HepG2 (cell line): ENCODE data around the gene GAS2. TPM values are rescaled to one million over a fixed set of nuclear protein-coding genes. Genes with fewer than 3 reads are reported as not detected.

ENCODE experiments used
- ATAC-seq: fragments of 200-7000 bp; cut with Tn5 transposase; 3 replicates; pipeline ENCODE4 v1.9.1; 2020; ENCODE audit warnings: mild to moderate bottlenecking, moderate library complexity
- BruUV-seq: library from RNA; stranded (reverse); fragments of 400-500 nt; replicated peaks from 2 replicates; lab custom pipeline; 2021; lab: Mats Ljungman, UMichigan
- CTCF ChIA-PET: fragments of 300-600 bp; formaldehyde crosslinking; extraction: SDS; loops from one replicate; lab custom pipeline; 2021; ENCODE audit warnings: low total read pairs, inconsistent platforms, low intra/inter-chr PET ratio; lab: Yijun Ruan, JAX
- POLR2A ChIA-PET: fragments of 350-600 bp; sonication (Branson Sonifier 250); formaldehyde crosslinking; loops from one replicate; lab custom pipeline; 2020; ENCODE audit warnings: antibody characterized with exemption, inconsistent platforms; lab: Yijun Ruan, JAX
- DNase-seq: peaks from one replicate; pipeline ENCODE4 v3.0.0-alpha.2; 2015; ENCODE audit warnings: low spot score
- FAIRE-seq: peaks from 3 replicates; lab custom pipeline; 2011; peaks lifted over from hg19 to GRCh38; lab: Jason Lieb, UNC
- H2AFZ ChIP-seq: one replicate; pipeline ENCODE4 v1.6.1; 2011; ENCODE audit warnings: low read length, inconsistent platforms
- H3K27ac ChIP-seq: fragments of 300-600 bp; 3 replicates; pipeline ENCODE4 v1.8.0; 2011; ENCODE audit warnings: mixed run types, mild to moderate bottlenecking, mixed read lengths, low read length, inconsistent platforms; ENCODE audit not compliant: insufficient read depth; ENCODE audit errors: extremely low read length
- H3K27me3 ChIP-seq, 2 experiments: fragments of 200-600 bp in 1 of 2; 2 replicates in 1 of 2; 3 replicates in 1 of 2; pipeline versions ENCODE4 v1.6.0 to v1.8.0; 2011; ENCODE audit warnings: low read length in 2 of 2, mild to moderate bottlenecking in 2 of 2, moderate library complexity in 2 of 2, inconsistent platforms in 1 of 2; ENCODE audit not compliant: insufficient read depth in 2 of 2, control insufficient read depth in 1 of 2
- H3K36me3 ChIP-seq, 2 experiments: fragments of 200-600 bp in 1 of 2; replicated peaks in 1 of 2; 2 replicates in 1 of 2; 3 replicates in 1 of 2; pipeline versions ENCODE4 v1.5.1 to v1.8.0; 2011; ENCODE audit warnings: low read length in 2 of 2, inconsistent platforms in 1 of 2; ENCODE audit not compliant: insufficient read depth in 2 of 2, control insufficient read depth in 1 of 2
- H3K4me1 ChIP-seq: 2 replicates; pipeline ENCODE4 v1.5.1; 2012; ENCODE audit warnings: low read length, inconsistent platforms; ENCODE audit not compliant: insufficient read depth
- H3K4me2 ChIP-seq: 2 replicates; pipeline ENCODE4 v1.6.0; 2011; ENCODE audit warnings: low read depth, low read length, inconsistent platforms
- H3K4me3 ChIP-seq, 3 experiments: fragments of 200-600 bp in 1 of 3; sonication (generic), shearing (Covaris generic) in 1 of 3; replicated peaks in 1 of 3; 2 replicates each; pipeline ENCODE4 v1.5.1; 2011 to 2016; ENCODE audit warnings: low read length in 3 of 3, inconsistent platforms in 2 of 3, low read depth in 2 of 3, mild to moderate bottlenecking in 2 of 3, control low read depth in 1 of 3, mixed read lengths in 1 of 3; ENCODE audit not compliant: insufficient read depth in 1 of 3
- H3K79me2 ChIP-seq: one replicate; pipeline ENCODE4 v1.6.1; 2011; ENCODE audit warnings: low read length, inconsistent platforms; ENCODE audit not compliant: insufficient read depth
- H3K9ac ChIP-seq: 2 replicates; pipeline ENCODE4 v1.6.0; 2011; ENCODE audit warnings: mild to moderate bottlenecking, low read depth, low read length, inconsistent platforms; ENCODE audit not compliant: insufficient read depth
- H3K9me3 ChIP-seq: 2 replicates; pipeline ENCODE4 v1.5.1; 2012; ENCODE audit warnings: mild to moderate bottlenecking, low read length
- H4K20me1 ChIP-seq: 2 replicates; pipeline ENCODE4 v1.6.0; 2011; ENCODE audit warnings: inconsistent platforms, mild to moderate bottlenecking, low read length, moderate library complexity; ENCODE audit not compliant: insufficient read depth
- ETV6 ChIP-seq: sonication (generic); formaldehyde crosslinking; conservative IDR thresholded peaks from 2 replicates; pipeline ENCODE4 v1.4.0; 2020; ENCODE audit warnings: missing genetic modification reagents
- FOXM1 ChIP-seq: sonication (generic); formaldehyde crosslinking; IDR thresholded peaks from 2 replicates; pipeline ENCODE4 v1.5.0; 2020; ENCODE audit warnings: missing genetic modification reagents
- NBN ChIP-seq: fragments of 450-650 bp; conservative IDR thresholded peaks from 2 replicates; pipeline ENCODE4 v1.6.1; 2017
- ZFP62 ChIP-seq: sonication (generic); formaldehyde crosslinking; IDR thresholded peaks from 2 replicates; pipeline ENCODE4 v1.4.0; 2020; ENCODE audit warnings: missing genetic modification reagents
- ZNF24 ChIP-seq: fragments of 450-650 bp; IDR thresholded peaks from 2 replicates; pipeline ENCODE4 v1.6.1; 2017; ENCODE audit warnings: antibody characterized with exemption, mild to moderate bottlenecking
- ZNF350 ChIP-seq: sonication (generic); formaldehyde crosslinking; IDR thresholded peaks from 2 replicates; pipeline ENCODE4 v1.4.0; 2020; ENCODE audit warnings: mild to moderate bottlenecking, low read depth, missing genetic modification reagents, borderline replicate concordance
- ZNF547 ChIP-seq: sonication (generic); formaldehyde crosslinking; IDR thresholded peaks from 2 replicates; pipeline ENCODE4 v1.5.1; 2020; ENCODE audit warnings: mild to moderate bottlenecking, missing genetic modification reagents
- ZNF614 ChIP-seq: IDR thresholded peaks from 2 replicates; pipeline ENCODE4 v1.6.1; 2018; ENCODE audit warnings: missing biosample characterization, missing genetic modification reagents, inconsistent platforms, borderline replicate concordance
- WGBS: methylation state at CpG from one replicate; pipeline ENCODE4 v1.1.6; 2017; ENCODE audit warnings: low lambda C conversion rate; 5-methylcytosine and 5-hydroxymethylcytosine counted together
- in situ Hi-C: cut with HindIII; loops from 2 replicates; pipeline ENCODE4 v1.10.0; 2017; ENCODE audit warnings: low pct_unique_long_range_greater_than_20kb; ENCODE audit not compliant: extremely low pct_ligation_motif_present
- intact Hi-C: fragments of 100-400 bp; cut with micrococcal nuclease; formaldehyde crosslinking; loops from one replicate; pipeline ENCODE4 v1.10.0; 2022; ENCODE audit not compliant: unreplicated experiment
- polyA plus RNA-seq, 8 experiments: library from polyadenylated mRNA; depleted of rRNA in 3 of 8; stranded (reverse) in 7 of 8; unstranded in 1 of 8; fragments of >200 nt; fragmentation: Illumina TruSeq in 4 of 8; extraction: Trizol in 4 of 8; gene quantifications; 2 replicates each; pipeline versions ENCODE4 v1.2.1 to v1.2.3, GENCODE V29; 2011 to 2016; ENCODE audit warnings: low read depth in 4 of 8, missing spikeins in 1 of 8, mixed read lengths in 1 of 8; ENCODE audit not compliant: insufficient read depth in 1 of 8
- total RNA-seq, 5 experiments: library from RNA; depleted of rRNA; stranded (reverse); fragments of >200 nt; fragmentation: Illumina TruSeq; extraction: Trizol; gene quantifications; 2 replicates each; pipeline ENCODE4 v1.2.3, GENCODE V29; 2016; ENCODE audit warnings: low read depth in 1 of 5
- TF ChIP-seq, protein P1 (sequence below): sonication (generic); formaldehyde crosslinking; conservative IDR thresholded peaks from 2 replicates; pipeline ENCODE4 v1.5.0; 2020; ENCODE audit warnings: missing genetic modification reagents
- TF ChIP-seq, protein P2 (sequence below), 2 experiments: fragments of 450-650 bp in 1 of 2; sonication (generic) in 1 of 2; formaldehyde crosslinking; IDR thresholded peaks; 2 replicates each; pipeline versions ENCODE4 v1.5.0 to v1.8.0; 2020 to 2022; ENCODE audit warnings: mild to moderate bottlenecking in 1 of 2, missing genetic modification reagents in 1 of 2
- TF ChIP-seq, protein P3 (sequence below): sonication (generic); formaldehyde crosslinking; IDR thresholded peaks from 2 replicates; pipeline ENCODE4 v1.4.0; 2020; ENCODE audit warnings: missing genetic modification reagents

GAS2 gene
- total and polyA plus RNA-seq, 2 of the 13 experiments (the other 11 are each of a cell fraction or from before 2014, with no cell fraction given) = 26.0 to 85.1 TPM

GRCh38 chr11:22640862-22641261 lies 25.5 kb upstream of the GAS2 start:
- Histone ChIP-seq H3K27ac (no peak overlapping the region), H3K4me3 (no peak overlapping the region), H3K9ac (no peak overlapping the region)
- FAIRE-seq = no peak
- in situ Hi-C loops = no loop called here
- TF ChIP-seq ZNF547 (CRISPR knock-in tag) (no peak), NBN (no peak), ETV6 (CRISPR knock-in tag) (no peak), ZNF24 (no peak), ZFP62 (no peak), ZNF350 (CRISPR knock-in tag) (no peak), ZNF614 (CRISPR knock-in tag) (no peak), FOXM1 (CRISPR knock-in tag) (no peak)
- TF ChIP-seq, protein P1, sequence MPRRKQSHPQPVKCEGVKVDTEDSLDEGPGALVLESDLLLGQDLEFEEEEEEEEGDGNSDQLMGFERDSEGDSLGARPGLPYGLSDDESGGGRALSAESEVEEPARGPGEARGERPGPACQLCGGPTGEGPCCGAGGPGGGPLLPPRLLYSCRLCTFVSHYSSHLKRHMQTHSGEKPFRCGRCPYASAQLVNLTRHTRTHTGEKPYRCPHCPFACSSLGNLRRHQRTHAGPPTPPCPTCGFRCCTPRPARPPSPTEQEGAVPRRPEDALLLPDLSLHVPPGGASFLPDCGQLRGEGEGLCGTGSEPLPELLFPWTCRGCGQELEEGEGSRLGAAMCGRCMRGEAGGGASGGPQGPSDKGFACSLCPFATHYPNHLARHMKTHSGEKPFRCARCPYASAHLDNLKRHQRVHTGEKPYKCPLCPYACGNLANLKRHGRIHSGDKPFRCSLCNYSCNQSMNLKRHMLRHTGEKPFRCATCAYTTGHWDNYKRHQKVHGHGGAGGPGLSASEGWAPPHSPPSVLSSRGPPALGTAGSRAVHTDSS (CRISPR knock-in tag) = no peak
- TF ChIP-seq, protein P2, sequence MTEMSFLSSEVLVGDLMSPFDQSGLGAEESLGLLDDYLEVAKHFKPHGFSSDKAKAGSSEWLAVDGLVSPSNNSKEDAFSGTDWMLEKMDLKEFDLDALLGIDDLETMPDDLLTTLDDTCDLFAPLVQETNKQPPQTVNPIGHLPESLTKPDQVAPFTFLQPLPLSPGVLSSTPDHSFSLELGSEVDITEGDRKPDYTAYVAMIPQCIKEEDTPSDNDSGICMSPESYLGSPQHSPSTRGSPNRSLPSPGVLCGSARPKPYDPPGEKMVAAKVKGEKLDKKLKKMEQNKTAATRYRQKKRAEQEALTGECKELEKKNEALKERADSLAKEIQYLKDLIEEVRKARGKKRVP (CRISPR knock-in tag; IDR thresholded peaks at IDR 0.05) = no peak
- TF ChIP-seq, protein P3, sequence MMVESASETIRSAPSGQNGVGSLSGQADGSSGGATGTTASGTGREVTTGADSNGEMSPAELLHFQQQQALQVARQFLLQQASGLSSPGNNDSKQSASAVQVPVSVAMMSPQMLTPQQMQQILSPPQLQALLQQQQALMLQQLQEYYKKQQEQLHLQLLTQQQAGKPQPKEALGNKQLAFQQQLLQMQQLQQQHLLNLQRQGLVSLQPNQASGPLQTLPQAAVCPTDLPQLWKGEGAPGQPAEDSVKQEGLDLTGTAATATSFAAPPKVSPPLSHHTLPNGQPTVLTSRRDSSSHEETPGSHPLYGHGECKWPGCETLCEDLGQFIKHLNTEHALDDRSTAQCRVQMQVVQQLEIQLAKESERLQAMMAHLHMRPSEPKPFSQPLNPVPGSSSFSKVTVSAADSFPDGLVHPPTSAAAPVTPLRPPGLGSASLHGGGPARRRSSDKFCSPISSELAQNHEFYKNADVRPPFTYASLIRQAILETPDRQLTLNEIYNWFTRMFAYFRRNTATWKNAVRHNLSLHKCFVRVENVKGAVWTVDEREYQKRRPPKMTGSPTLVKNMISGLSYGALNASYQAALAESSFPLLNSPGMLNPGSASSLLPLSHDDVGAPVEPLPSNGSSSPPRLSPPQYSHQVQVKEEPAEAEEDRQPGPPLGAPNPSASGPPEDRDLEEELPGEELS (CRISPR knock-in tag) = no peak
- TF ChIP-seq, all 625 proteins: peak for 0
- Histone ChIP-seq H4K20me1 (no peaks in the 10 kb centered on the region), H3K27me3 (no peaks in the 10 kb centered on the region), H2AFZ (no peak overlapping the region), H3K4me1 (peaks cover 7% of the 10 kb centered on the region), H3K9me3 (no peaks in the 10 kb centered on the region), H3K36me3 (no peaks in the 10 kb centered on the region), H3K4me2 (no peak overlapping the region), H3K79me2 (no peaks in the 10 kb centered on the region)
- no TSS peak for BruUV-seq
- 95% methylated on average over 2 of the region's 2 CpGs for WGBS
- POLR2A ChIA-PET = no interaction called here
- CTCF ChIA-PET = no interaction called here
- DNase-seq (no peak), ATAC-seq (no peak)
- intact Hi-C loops = no loop called here
